B cell (primary cell): Measurements from ENCODE around the gene GIPC3. TPM values are rescaled to one million over a fixed set of nuclear protein-coding genes. Genes with fewer than 3 reads are reported as not detected.

Experiments
- ATAC-seq: fragments of 200-7000 bp; cut with Tn5 transposase; one replicate; pipeline ENCODE4 v1.10.0; 2021; ENCODE audit warnings: low read depth, mild to moderate bottlenecking, moderate number of reproducible peaks, moderate library complexity
- CTCF ChIA-PET: fragments of 350-600 bp; sonication (Branson Sonifier 250); formaldehyde crosslinking; loops from one replicate; lab custom pipeline; 2021; ENCODE audit warnings: antibody characterized with exemption, inconsistent platforms; lab: Charles Lee
- POLR2A ChIA-PET: fragments of 350-600 bp; sonication (Branson Sonifier 250); formaldehyde crosslinking; loops from one replicate; lab custom pipeline; 2021; ENCODE audit warnings: antibody characterized with exemption; lab: Charles Lee
- DNase-seq: peaks from one replicate; pipeline ENCODE4 v3.0.0; 2013
- H2AFZ ChIP-seq: 2 replicates; pipeline ENCODE4 v1.6.1; 2012; ENCODE audit warnings: mild to moderate bottlenecking, low read depth, low read length; ENCODE audit not compliant: insufficient read depth, poor library complexity, severe bottlenecking
- H3K27ac ChIP-seq, 2 donors: 1 replicate in 1 of 2; 2 replicates in 1 of 2; pipeline ENCODE4 v1.5.1; 2012 to 2013; ENCODE audit warnings: low read length in 2 of 2, mild to moderate bottlenecking in 2 of 2, moderate library complexity in 1 of 2
- H3K27me3 ChIP-seq, 4 experiments: fragments of 200-600 bp in 1 of 4; sonication (generic) in 1 of 4; replicated peaks in 1 of 4; 1 replicate in 2 of 4; 2 replicates in 2 of 4; pipeline versions ENCODE4 v1.6.1 to v1.7.0; 2013 to 2016; ENCODE audit warnings: low read length in 3 of 4, mild to moderate bottlenecking in 2 of 4, mixed read lengths in 1 of 4, moderate library complexity in 1 of 4; ENCODE audit not compliant: insufficient read depth in 4 of 4, control insufficient read depth in 3 of 4; ENCODE audit errors: control extremely low read depth in 1 of 4
- H3K36me3 ChIP-seq, 2 experiments: replicated peaks in 1 of 2; 1 replicate in 1 of 2; 2 replicates in 1 of 2; pipeline versions ENCODE4 v1.6.1 to v1.7.1; 2013; ENCODE audit warnings: low read length in 1 of 2; ENCODE audit not compliant: insufficient read depth in 2 of 2, control insufficient read depth in 1 of 2; ENCODE audit errors: control extremely low read depth in 1 of 2, extremely low read depth in 1 of 2
- H3K4me1 ChIP-seq, 2 donors: fragments of 200-600 bp in 1 of 2; sonication (generic) in 1 of 2; 1 replicate in 1 of 2; 2 replicates in 1 of 2; pipeline versions ENCODE4 v1.5.1 to v1.6.1; 2013 to 2017; ENCODE audit warnings: low read length in 2 of 2; ENCODE audit not compliant: control insufficient read depth in 2 of 2, insufficient read depth in 2 of 2
- H3K4me2 ChIP-seq: replicated peaks from 2 replicates; pipeline ENCODE3; 2012; ENCODE audit warnings: mild to moderate bottlenecking, low read depth, low read length; ENCODE audit not compliant: poor library complexity, severe bottlenecking
- H3K4me3 ChIP-seq, 5 experiments: fragments of 200-600 bp in 1 of 5; sonication (generic) in 1 of 5; 1 replicate in 3 of 5; 2 replicates in 2 of 5; pipeline versions ENCODE4 v1.5.1 to v1.7.0; 2011 to 2016; ENCODE audit warnings: low read length in 4 of 5, mild to moderate bottlenecking in 4 of 5, low read depth in 2 of 5, control low read depth in 1 of 5, moderate library complexity in 1 of 5; ENCODE audit not compliant: insufficient read depth in 1 of 5; ENCODE audit errors: control extremely low read depth in 1 of 5, extremely low read depth in 1 of 5
- H3K79me2 ChIP-seq: fragments of 200-600 bp; sonication (generic); one replicate; pipeline ENCODE4 v1.6.0; 2016; ENCODE audit warnings: low read length; ENCODE audit not compliant: control insufficient read depth, insufficient read depth
- H3K9ac ChIP-seq: fragments of 200-600 bp; sonication (generic); 2 replicates; pipeline ENCODE4 v1.6.1; 2017; ENCODE audit warnings: mild to moderate bottlenecking, low read length, moderate library complexity
- H3K9me3 ChIP-seq, 3 donors: one replicate each; pipeline versions ENCODE4 v1.6.1 to v1.7.1; 2013; ENCODE audit warnings: low read length in 2 of 3; ENCODE audit not compliant: control insufficient read depth in 2 of 3, insufficient read depth in 1 of 3; ENCODE audit errors: control extremely low read depth in 1 of 3
- H4K20me1 ChIP-seq: 2 replicates; pipeline ENCODE4 v1.6.0; 2012; ENCODE audit warnings: mild to moderate bottlenecking, low read length; ENCODE audit not compliant: insufficient read depth, control insufficient read depth, poor library complexity, severe bottlenecking
- H3K27ac Mint-ChIP-seq: one replicate; pipeline ENCODE4 v1.8.0; 2021; ENCODE audit warnings: mixed read lengths
- H3K27me3 Mint-ChIP-seq: one replicate; pipeline ENCODE4 v1.8.0; 2021; ENCODE audit warnings: mixed read lengths
- H3K4me1 Mint-ChIP-seq: one replicate; pipeline ENCODE4 v1.8.0; 2021; ENCODE audit warnings: mixed read lengths
- H3K4me3 Mint-ChIP-seq: one replicate; pipeline ENCODE4 v1.8.0; 2021; ENCODE audit warnings: mixed read lengths
- H3K9me3 Mint-ChIP-seq: one replicate; pipeline ENCODE4 v1.8.0; 2022; ENCODE audit warnings: mixed read lengths; ENCODE audit not compliant: insufficient read depth
- EZH2 ChIP-seq: IDR thresholded peaks from 2 replicates; pipeline ENCODE4 v1.6.1; 2012; ENCODE audit warnings: borderline replicate concordance, low read depth, mild to moderate bottlenecking, moderate library complexity, low read length; ENCODE audit not compliant: insufficient read depth, poor library complexity, severe bottlenecking
- WGBS: methylation state at CpG from one replicate; pipeline ENCODE4 v1.1.5; 2013; ENCODE audit warnings: missing lambda C conversion rate; ENCODE audit not compliant: insufficient coverage; 5-methylcytosine and 5-hydroxymethylcytosine counted together
- intact Hi-C: fragments of 100-400 bp; cut with micrococcal nuclease; formaldehyde crosslinking; loops from one replicate; pipeline ENCODE4 v1.10.0; 2022
- polyA plus RNA-seq: library from polyadenylated mRNA; depleted of rRNA; stranded (reverse); fragments of >200 nt; gene quantifications from 2 replicates; pipeline ENCODE4 v1.2.3, GENCODE V29; 2012
- total RNA-seq, 2 donors: library from RNA; stranded (reverse); fragments of 120-200 nt in 1 of 2; gene quantifications; 1 replicate in 1 of 2; 2 replicates in 1 of 2; pipeline versions ENCODE4 v1.2.3 to v1.2.4, GENCODE V29; 2013 to 2022
- TF ChIP-seq, protein P1 (sequence below): fragments of 200-600 bp; IDR thresholded peaks from one replicate; pipeline ENCODE4 v1.8.0; 2022; ENCODE audit warnings: antibody characterized with exemption, mild to moderate bottlenecking

The GIPC3 gene
- total and polyA plus RNA-seq, 2 donors (not counting 1 experiment from before 2014, with no cell fraction given): 0.47 to 0.48 TPM

DNA sequence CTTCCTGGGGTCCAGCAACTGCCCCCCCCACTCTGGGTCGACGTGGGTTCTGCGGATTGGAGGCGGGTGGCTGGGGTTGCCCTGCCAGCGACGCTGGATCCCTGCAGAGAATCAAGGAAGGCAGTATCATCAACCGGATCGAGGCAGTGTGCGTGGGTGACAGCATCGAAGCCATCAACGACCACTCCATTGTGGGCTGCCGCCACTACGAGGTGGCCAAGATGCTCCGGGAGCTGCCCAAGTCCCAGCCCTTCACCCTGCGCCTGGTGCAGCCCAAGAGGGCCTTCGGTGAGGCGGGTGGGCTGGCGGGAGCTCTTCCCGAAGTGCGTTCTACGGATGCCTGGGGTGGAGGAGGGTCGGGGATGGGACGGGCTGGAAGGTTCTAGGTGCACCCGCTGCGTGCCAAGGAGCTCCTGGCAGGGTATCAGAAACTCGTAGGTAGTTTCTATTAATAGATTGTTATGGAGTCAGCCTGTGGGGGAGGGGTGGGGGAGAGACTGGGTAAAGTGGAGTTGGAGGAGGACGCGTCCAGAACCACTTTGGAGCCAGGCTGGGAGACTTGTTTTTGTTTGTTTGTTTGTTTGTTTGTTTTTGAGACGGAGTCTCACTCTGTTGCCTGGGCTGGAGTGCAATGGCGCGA, 1.5 kb downstream of the GIPC3 start:
- Histone ChIP-seq H3K4me2 (no peak overlapping the region), H3K27ac (no peak overlapping the region), H3K4me1 (peaks cover 8 to 12% of the 10 kb centered on the region in 2 donors), H4K20me1 (no peaks in the 10 kb centered on the region), H3K4me3 (no peak overlapping the region), H3K9ac (no peak overlapping the region), H2AFZ (no peak overlapping the region), H3K36me3 (no peaks in the 10 kb centered on the region), H3K9me3 (peaks cover 0 to 22% (median 0%) of the 10 kb centered on the region in 3 donors), H3K79me2 (no peaks in the 10 kb centered on the region), H3K27me3 (peaks cover 0 to 13% (median 6%) of the 10 kb centered on the region in 4 experiments)
- POLR2A ChIA-PET: interaction anchor here (0.7 kb wide), 1 partner anchor 39 kb away, joined by 12 read pairs; no protein-coding TSS in a partner anchor
- intact Hi-C loops: loop anchor here (1.0 to 5.0 kb wide), 2 partner anchors 31 to 120 kb away; partner anchors contain the start of gene TJP3
- Mint-ChIP-seq H3K4me1 (no peaks in the 10 kb centered on the region), H3K27ac (no peak overlapping the region), H3K27me3 (no peaks in the 10 kb centered on the region), H3K9me3 (no peaks in the 10 kb centered on the region), H3K4me3 (no peak overlapping the region)
- no peak for ATAC-seq
- TF ChIP-seq EZH2: no peak
- TF ChIP-seq, protein P1, sequence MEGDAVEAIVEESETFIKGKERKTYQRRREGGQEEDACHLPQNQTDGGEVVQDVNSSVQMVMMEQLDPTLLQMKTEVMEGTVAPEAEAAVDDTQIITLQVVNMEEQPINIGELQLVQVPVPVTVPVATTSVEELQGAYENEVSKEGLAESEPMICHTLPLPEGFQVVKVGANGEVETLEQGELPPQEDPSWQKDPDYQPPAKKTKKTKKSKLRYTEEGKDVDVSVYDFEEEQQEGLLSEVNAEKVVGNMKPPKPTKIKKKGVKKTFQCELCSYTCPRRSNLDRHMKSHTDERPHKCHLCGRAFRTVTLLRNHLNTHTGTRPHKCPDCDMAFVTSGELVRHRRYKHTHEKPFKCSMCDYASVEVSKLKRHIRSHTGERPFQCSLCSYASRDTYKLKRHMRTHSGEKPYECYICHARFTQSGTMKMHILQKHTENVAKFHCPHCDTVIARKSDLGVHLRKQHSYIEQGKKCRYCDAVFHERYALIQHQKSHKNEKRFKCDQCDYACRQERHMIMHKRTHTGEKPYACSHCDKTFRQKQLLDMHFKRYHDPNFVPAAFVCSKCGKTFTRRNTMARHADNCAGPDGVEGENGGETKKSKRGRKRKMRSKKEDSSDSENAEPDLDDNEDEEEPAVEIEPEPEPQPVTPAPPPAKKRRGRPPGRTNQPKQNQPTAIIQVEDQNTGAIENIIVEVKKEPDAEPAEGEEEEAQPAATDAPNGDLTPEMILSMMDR: no peak
- no peak for DNase-seq
- 94% methylated on average over 30 of the region's 31 CpGs for WGBS
- CTCF ChIA-PET: interaction anchor here (1.0 to 2.0 kb wide), 3 partner anchors 16 to 42 kb away, joined by 3 to 5 read pairs (median 3); no protein-coding TSS in a partner anchor

DNA sequence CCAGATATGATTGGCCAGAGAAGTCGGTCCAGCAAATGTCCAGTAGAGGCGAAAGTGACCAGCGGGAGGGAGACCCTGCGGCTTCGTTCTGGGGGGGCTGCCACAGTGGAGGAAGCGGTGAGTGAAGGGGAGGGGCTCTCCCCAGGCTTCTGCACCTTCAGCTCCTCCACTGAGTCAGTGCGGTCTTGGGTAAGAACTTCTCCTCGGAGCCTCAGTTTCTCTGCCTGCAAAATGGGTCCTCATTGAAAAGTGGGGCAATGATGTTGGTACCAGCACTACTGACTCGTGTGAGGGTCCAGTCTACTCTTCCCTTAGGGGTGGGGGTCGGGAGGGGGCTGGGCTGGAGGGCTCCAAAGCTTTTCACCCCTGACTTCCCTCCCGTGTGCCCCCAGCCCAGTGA, 4.2 kb downstream of the GIPC3 start:
- peaks cover 0 to 23% (median 0%) of the 10 kb centered on the region in 3 donors for H3K9me3 ChIP-seq
- H3K36me3 ChIP-seq: no peaks in the 10 kb centered on the region
- H3K27ac ChIP-seq: no peak overlapping the region
- H3K4me1 Mint-ChIP-seq: no peaks in the 10 kb centered on the region
- ATAC-seq (no peak), DNase-seq (no peak)
- intact Hi-C loops: loop anchor here (5.0 kb wide), 1 partner anchor 118 kb away; the partner anchor contains the start of gene TJP3
- H3K4me3 Mint-ChIP-seq: no peak overlapping the region
- CTCF ChIA-PET: interaction anchor here (0.7 kb wide), 1 partner anchor 44 kb away, joined by 3 read pairs; no protein-coding TSS in a partner anchor
- no peak overlapping the region for H3K4me2 ChIP-seq
- peaks cover 0 to 13% (median 6%) of the 10 kb centered on the region in 4 experiments for H3K27me3 ChIP-seq
- no peaks in the 10 kb centered on the region for H3K9me3 Mint-ChIP-seq
- no peaks in the 10 kb centered on the region for H4K20me1 ChIP-seq
- POLR2A ChIA-PET: interaction anchor here (0.5 to 0.6 kb wide), 2 partner anchors 133 to 1920 kb away, joined by 3 to 4 read pairs; no protein-coding TSS in a partner anchor
- TF ChIP-seq, protein P1: no peak
- no peak for TF ChIP-seq EZH2
- no peak overlapping the region for H3K27ac Mint-ChIP-seq
- H3K4me3 ChIP-seq: no peak overlapping the region
- H2AFZ ChIP-seq: no peak overlapping the region
- H3K79me2 ChIP-seq: no peaks in the 10 kb centered on the region
- peaks cover 8 to 12% of the 10 kb centered on the region in 2 donors for H3K4me1 ChIP-seq
- H3K9ac ChIP-seq: no peak overlapping the region
- WGBS: 95% methylated on average over 8 of the region's 11 CpGs
- no peaks in the 10 kb centered on the region for H3K27me3 Mint-ChIP-seq
